ENCODE results near the gene COMMD3. TPM values are rescaled to one million over a fixed set of nuclear protein-coding genes. Genes with fewer than 3 reads are reported as not detected.

Gene COMMD3
- total RNA-seq, 1 experiment from 2014 or later: 2.4 TPM

DNA sequence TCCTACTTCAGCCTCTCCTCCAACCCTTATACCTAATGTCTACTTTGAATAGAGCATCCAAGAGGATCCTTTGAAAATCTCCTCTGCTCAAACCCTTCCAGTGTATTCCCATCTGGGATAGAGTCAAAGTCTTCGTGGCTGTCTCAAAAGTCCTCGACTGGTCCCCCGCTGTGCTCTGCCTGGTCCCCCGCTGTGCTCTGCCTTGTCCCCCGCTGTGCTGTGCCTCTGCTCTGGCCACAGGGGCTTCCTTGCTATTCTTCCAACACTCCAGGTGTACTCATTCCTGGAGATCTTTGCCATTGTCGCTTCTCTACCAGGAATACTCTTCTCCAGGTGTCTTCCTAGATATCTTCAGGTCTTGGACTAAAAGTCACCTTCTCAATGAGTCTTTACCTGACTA is 36.1 kb upstream of the COMMD3 start:
- H2BK15ac ChIP-seq (ENCODE audit: low read depth, low read length): no peak overlapping the region
- H2AK5ac ChIP-seq (ENCODE audit: insufficient read length, low read length): no peak overlapping the region
- H2BK20ac ChIP-seq (ENCODE audit: low read depth, low read length, poor library complexity, severe bottlenecking): no peak overlapping the region
- no peak overlapping the region for H2BK5ac ChIP-seq (ENCODE audit: insufficient read length, low read length)
- H3K4me1 Mint-ChIP-seq: peaks cover 28 to 30% of the 10 kb centered on the region in 2 experiments
- H3K9me3 ChIP-seq (ENCODE audit: control insufficient read depth, low read depth, low read length): no peaks in the 10 kb centered on the region
- H3K36me3 Mint-ChIP-seq (ENCODE audit: insufficient read depth in 1 of 3, low read depth in 3 of 3): no peaks in the 10 kb centered on the region
- no peak overlapping the region for H3K14ac ChIP-seq (ENCODE audit: insufficient read depth, low read length)
- H3K56ac ChIP-seq (ENCODE audit: insufficient read length, low read depth, low read length): no peak overlapping the region
- H2BK12ac ChIP-seq (ENCODE audit: insufficient read length, low read depth, low read length): no peak overlapping the region
- no peaks in the 10 kb centered on the region for H3K27me3 ChIP-seq (ENCODE audit: insufficient read depth, low read length)
- H3T11ph ChIP-seq (ENCODE audit: low read length): no peak overlapping the region
- no peaks in the 10 kb centered on the region for H4K20me1 ChIP-seq (ENCODE audit: control insufficient read depth, insufficient read depth, insufficient read length)
- no peak overlapping the region for H2BK120ac ChIP-seq (ENCODE audit: low read depth, low read length, poor library complexity, severe bottlenecking)
- H3K27ac Mint-ChIP-seq: 0 out of 7 replicates have a peak overlapping the region, but pooled peaks of 1 of the 3 experiments have one; percentile 35
- no peak overlapping the region for H3K23ac ChIP-seq (ENCODE audit: insufficient read length, low read depth, low read length)
- no peak overlapping the region for H4K91ac ChIP-seq (ENCODE audit: insufficient read length, low read depth, low read length)
- no peak overlapping the region for H4K5ac ChIP-seq (ENCODE audit: insufficient read length, low read depth, low read length)
- H3K4me3 Mint-ChIP-seq: peak overlapping the region in 1 of 2 experiments; percentile 2; a peak in 1 of 5 replicates
- H3K27ac ChIP-seq (ENCODE audit: insufficient read length, low read depth, low read length): no peak overlapping the region
- H4K8ac ChIP-seq (replicated peaks; ENCODE audit: insufficient read length, low read depth, low read length): no peak overlapping the region
- H3K4me1 ChIP-seq (ENCODE audit: insufficient read depth, low read length): peaks cover 13% of the 10 kb centered on the region; the same call in 1 of the 2 replicates
- H3K27me3 Mint-ChIP-seq (ENCODE audit: low read depth): peaks cover 9% of the 10 kb centered on the region
- TF ChIP-seq, protein P1, sequence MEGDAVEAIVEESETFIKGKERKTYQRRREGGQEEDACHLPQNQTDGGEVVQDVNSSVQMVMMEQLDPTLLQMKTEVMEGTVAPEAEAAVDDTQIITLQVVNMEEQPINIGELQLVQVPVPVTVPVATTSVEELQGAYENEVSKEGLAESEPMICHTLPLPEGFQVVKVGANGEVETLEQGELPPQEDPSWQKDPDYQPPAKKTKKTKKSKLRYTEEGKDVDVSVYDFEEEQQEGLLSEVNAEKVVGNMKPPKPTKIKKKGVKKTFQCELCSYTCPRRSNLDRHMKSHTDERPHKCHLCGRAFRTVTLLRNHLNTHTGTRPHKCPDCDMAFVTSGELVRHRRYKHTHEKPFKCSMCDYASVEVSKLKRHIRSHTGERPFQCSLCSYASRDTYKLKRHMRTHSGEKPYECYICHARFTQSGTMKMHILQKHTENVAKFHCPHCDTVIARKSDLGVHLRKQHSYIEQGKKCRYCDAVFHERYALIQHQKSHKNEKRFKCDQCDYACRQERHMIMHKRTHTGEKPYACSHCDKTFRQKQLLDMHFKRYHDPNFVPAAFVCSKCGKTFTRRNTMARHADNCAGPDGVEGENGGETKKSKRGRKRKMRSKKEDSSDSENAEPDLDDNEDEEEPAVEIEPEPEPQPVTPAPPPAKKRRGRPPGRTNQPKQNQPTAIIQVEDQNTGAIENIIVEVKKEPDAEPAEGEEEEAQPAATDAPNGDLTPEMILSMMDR (conservative IDR thresholded peaks at IDR 0.05): no peak
- no peak overlapping the region for H3K18ac ChIP-seq (ENCODE audit: insufficient read length, low read depth, low read length)
- H3K9me3 Mint-ChIP-seq: no peaks in the 10 kb centered on the region
- no peak overlapping the region for H2AFZ ChIP-seq (ENCODE audit: low read length)
- H3K4me2 ChIP-seq (ENCODE audit: insufficient read depth, insufficient read length, low read length): no peak overlapping the region
- no peaks in the 10 kb centered on the region for H3K23me2 ChIP-seq (ENCODE audit: insufficient read length, low read depth, low read length, poor library complexity, severe bottlenecking)
- DNase-seq: peak; percentile 42
- H3K9ac ChIP-seq (ENCODE audit: extremely low read depth, insufficient read length, low read length): no peak overlapping the region
- H3K79me2 ChIP-seq (ENCODE audit: insufficient read depth, low read length): no peaks in the 10 kb centered on the region
- no peak overlapping the region for H3K4ac ChIP-seq (ENCODE audit: low read depth, low read length)
- WGBS (ENCODE audit: extremely low coverage, insufficient read length, low lambda C conversion rate): no CpG with 5 or more reads among the region's 6 CpGs
- H3K79me1 ChIP-seq (ENCODE audit: insufficient read depth, low read depth, low read length, poor library complexity, severe bottlenecking): no peaks in the 10 kb centered on the region

Data from H9 (cell line).